ENCODE data around the gene SMIM20.
"Not testable (repeated sequence)": the region's sequence is repeated elsewhere in the genome, so short reads cannot be mapped to it uniquely, and the experiment has no call there.

SMIM20 gene

DNA sequence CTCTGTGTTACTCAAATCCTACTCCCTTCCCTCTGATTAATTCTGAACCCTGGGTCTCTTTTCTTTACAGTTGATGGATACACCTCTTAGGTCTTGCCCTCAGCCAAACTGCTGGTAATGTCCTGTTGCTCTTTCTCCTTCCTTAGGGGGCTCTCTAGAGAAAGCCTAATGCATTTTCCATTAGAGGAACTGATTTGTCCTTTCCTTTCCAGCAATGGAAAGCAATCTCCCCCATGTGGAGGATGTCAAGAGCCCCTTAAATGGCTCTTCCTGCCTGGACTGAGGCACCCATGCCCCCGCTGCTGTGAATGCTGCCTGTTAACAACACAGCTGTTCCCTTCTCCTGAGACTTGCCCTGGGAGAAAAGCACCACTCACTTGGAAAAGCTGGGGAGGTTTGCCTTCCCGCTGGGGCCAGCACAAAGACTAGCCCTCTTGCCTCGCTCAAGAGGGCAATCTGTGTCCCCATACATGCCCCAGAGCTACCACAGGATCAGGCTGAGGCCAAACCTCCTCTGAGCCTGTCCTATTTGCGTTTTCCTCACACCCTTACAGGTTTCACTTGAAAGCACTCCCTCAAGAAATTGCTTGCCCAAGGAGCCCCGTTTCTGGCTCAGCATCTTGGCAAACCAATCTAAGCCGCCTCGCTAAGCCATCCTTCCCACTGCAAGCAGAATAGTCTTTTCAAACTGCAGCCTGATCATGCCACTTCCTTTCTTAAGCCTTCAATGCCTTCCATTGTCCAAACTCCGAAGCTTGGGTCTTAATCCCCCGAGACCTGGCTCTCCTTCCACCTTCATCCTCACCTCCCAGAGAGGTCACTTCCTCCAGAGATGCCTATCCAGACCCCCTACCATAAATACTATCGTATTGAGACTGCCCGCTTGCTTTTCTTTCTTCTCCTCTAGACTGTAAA lies 23.2 kb upstream of the SMIM20 start:
- no peak for DNase-seq (ENCODE audit: low spot score)

- no peak for DNase-seq (ENCODE audit: low spot score)
Measured at GRCh38 chr4:25892796-25893195, 21.2 kb upstream of the SMIM20 start.

GRCh38 chr4:25896776-25897539 lies 17.1 kb upstream of the SMIM20 start:
- DNase-seq (ENCODE audit: low spot score) = no peak

DNA sequence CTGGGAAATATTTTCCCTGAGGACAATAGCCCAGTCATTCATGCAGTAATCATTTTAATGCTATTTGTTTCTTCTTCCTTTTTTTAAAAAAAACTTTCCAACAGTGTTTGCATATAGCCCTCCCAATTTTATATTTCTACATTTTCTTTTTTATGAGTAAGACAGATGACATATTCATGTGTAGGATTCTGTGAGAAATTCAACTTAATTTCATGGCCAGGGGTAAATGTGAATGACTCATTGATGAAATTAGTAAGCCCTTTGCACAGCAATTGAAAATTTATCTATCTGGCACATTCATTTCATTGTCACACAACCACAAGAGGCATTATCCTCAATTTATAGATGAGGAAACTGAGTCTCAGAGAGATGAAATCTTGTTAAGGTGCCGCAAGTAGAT lies 13.7 kb upstream of the SMIM20 start:
- no peak for DNase-seq (ENCODE audit: low spot score)

DNA sequence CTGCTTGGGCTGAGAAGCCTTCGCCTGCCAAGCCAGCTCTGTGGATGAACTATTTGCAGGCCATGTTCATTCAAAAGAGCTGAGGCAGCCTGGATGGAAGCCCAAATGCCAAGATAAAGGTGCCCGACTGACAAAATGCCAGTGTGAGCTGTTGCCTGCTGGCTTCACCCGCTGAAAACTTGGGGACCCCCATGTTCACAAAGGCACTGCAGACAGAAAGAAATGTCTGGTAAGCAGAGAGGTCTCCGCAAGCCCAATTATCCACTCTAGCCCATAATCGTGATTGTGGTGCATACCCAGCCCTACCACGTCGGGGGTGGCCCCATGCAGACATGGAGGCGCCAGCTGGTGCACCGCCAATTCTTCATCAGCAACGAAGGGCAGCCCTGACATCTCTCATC lies 13.0 kb upstream of the SMIM20 start:
- no peak for DNase-seq (ENCODE audit: low spot score)

DNA sequence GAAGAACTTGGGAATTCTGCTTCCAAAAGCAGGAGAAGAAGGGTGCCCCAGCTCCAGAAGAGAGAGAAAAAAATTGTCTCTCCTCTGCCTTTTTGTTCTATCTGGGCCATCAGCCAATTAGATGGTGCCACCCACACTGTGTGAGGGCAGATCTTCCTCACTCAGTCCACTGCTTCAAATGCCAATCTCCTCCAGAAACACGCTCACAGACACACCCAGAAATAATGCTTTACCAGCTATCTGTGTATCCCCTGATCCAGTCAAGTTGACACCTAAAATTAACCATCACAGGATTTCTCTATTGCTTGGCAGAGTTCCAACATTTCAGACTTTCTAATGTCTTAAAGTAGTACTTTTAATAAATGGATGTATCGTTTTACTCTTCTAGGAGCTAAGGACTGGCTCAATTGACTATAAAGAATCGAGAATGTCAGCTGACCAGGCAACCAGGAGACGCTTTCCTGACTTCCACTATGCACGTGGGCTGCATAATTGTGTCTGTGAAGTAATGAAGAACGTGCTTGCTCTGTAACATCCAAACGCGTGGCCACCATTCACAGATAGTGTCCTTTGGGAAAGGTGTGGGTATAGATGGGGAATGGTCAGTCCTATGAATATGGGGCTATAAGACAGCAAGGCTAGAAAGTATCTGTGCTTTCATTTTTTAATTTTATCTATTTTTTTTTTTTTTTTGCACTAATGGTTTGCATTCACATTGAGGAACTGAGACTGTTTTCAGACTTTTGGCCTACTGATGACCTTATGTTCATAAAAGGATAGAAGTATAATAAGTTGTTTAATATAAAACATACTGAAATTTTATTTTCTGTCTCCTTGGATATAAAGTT lies 9.9 kb upstream of the SMIM20 start:
- DNase-seq (ENCODE audit: low spot score) = no peak

DNA sequence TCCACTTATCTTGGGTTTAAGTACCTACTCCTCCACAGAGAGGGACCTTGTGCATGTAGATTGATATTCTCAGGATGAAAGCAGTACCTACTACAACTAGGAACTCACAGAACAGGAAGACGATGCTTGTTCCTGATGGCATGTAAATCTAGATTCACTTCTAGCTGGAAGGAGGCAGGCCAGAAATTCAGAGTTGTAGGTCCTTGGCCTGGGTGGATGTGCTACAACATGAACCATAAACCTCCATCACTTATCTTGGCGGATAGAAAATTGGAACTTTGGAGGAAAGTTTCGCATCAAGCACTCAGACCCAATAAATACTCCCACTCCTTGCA lies 9.3 kb upstream of the SMIM20 start:
- DNase-seq (ENCODE audit: low spot score) = no peak

GRCh38 chr4:25905371-25905770 lies 8.6 kb upstream of the SMIM20 start:
- no peak for DNase-seq (ENCODE audit: low spot score)

- DNase-seq (ENCODE audit: low spot score) = not testable (repeated sequence)
Measured at GRCh38 chr4:25906113-25906512, 7.9 kb upstream of the SMIM20 start.

DNA sequence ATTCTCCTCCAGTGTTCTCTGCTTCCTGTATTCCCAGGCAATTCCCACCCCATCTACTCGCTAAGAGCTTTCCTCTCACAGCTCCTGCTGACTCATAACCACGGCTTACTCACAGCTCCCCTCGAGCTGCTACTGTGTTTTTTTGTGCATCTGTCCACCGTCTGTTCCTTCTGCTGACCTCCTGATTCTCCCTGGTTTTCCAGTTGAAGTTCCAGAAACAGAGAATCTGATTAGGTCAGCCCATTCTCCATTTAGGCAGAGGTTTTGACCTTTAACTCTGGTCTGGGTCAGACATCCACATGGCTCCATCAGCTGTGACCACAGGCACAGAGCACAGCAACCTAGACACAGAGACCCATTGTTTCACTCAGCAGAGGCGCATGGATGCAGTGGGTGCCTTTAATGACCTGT lies 5.5 kb upstream of the SMIM20 start:
- peak; percentile 79 for DNase-seq (ENCODE audit: low spot score)

DNA sequence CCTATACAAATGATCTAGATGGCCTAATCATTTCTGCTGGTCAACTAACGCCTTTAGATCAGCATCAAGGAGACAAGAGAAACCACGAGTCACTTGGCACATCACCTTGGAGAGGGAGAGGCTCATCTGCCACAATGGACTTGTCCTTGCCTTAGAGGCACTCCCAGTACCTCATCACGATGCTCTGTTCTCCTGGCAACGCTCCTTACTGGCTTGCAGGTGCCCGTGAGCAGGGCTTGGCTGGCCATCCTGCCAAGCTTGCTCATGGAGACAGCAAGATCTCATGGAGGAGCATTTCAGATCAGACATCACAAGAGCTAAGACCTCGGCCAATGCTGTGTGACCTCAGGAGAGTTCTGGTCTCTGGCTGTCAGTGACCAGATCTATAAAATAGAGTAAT lies 2.7 kb upstream of the SMIM20 start:
- no peak for DNase-seq (ENCODE audit: low spot score)

GRCh38 chr4:25913056-25913850 lies 767 bp upstream of the SMIM20 start:
- no peak for DNase-seq (ENCODE audit: low spot score)

GRCh38 chr4:25914670-25915352 lies 791 bp downstream of the SMIM20 start:
- no peak for DNase-seq (ENCODE audit: low spot score)

GRCh38 chr4:25915353-25915705 lies 1.3 kb downstream of the SMIM20 start:
- DNase-seq (ENCODE audit: low spot score) = no peak

DNA sequence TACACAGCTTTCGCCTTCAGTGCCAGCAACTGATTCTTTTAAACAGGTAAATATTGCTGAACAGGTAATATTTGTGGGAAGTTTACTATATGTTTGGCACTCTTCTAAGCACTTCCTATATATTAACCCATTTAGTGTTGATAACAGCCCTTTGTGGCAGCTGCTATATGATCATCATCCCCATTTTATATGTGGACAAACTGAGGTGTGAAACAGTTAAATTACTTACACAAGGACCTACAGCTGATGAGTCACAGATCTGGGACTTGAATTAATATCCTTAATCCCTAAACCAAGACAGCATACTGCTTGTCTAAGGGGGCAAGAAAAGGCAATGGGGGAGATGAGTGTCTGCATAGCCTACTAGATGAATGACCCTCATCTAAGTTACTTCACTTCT lies 2.9 kb downstream of the SMIM20 start:
- no peak for DNase-seq (ENCODE audit: low spot score)

GRCh38 chr4:25919676-25920075 lies 5.7 kb downstream of the SMIM20 start:
- DNase-seq (ENCODE audit: low spot score) = no peak

DNA sequence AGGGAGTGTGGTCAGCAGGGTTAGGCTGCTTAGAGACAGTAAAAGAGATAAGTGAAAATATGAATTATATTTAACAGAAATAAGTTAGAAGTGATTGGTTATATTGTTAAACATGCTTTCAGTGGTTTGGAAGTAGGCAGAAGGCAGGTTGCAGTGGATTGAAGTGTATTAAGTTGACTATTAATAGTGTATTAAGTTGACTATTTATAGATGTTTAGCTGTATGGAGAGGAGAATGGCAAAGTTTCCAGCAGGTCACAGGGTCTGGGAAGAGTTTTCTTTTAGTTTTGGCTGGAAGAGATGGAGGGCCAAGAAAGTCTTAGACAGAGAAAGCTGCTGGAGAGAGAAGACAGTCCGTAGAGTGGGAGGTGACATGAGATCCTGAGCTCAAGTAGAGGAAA lies 7.9 kb downstream of the SMIM20 start:
- DNase-seq (ENCODE audit: low spot score) = no peak

DNA sequence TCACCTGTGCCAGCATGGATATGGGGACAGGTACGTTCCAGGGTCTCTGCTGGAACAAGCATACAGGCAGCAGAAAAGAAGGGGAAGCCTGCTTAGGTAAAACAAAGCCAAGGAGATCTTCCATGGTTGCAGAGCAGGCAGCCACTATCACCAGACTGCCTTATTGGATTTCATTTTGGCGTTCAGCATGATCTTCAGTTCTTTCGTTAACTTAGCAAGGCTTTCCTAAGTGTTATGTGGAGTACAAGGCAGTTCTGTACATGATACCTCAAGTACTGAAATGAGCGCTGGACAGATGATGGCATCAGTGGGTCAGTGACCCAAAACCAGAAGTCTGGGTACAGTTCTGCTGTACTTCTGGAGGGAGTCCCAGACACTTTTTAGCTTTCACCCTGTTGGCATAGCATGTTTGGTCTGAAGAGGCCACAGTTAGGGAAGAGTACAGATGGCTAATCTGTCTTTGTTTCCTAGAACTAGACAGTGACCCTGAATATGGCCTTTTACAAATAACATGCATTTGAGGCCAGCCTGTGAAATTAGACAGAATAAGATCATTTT lies 8.9 kb downstream of the SMIM20 start:
- DNase-seq (ENCODE audit: low spot score) = no peak

DNA sequence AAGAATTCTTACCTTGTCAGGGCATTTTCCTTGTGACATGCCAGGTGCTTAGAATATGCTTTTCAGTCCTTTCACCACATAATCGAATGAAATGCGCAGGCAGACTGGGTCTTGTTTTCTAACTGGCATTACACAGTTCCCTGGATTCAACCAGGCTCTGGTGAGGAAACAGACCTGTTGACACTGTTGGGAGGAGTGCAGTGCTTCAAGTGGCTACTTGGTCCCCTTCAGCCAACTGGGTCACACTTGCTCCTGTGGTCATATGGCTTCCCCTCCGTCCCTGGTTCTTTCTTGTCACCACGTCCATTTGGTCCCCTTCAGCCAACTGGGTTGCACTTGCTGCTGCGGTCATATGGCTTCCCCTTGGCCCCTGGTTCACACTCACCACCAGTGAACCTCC lies 9.7 kb downstream of the SMIM20 start:
- DNase-seq (ENCODE audit: low spot score) = no peak

DNA sequence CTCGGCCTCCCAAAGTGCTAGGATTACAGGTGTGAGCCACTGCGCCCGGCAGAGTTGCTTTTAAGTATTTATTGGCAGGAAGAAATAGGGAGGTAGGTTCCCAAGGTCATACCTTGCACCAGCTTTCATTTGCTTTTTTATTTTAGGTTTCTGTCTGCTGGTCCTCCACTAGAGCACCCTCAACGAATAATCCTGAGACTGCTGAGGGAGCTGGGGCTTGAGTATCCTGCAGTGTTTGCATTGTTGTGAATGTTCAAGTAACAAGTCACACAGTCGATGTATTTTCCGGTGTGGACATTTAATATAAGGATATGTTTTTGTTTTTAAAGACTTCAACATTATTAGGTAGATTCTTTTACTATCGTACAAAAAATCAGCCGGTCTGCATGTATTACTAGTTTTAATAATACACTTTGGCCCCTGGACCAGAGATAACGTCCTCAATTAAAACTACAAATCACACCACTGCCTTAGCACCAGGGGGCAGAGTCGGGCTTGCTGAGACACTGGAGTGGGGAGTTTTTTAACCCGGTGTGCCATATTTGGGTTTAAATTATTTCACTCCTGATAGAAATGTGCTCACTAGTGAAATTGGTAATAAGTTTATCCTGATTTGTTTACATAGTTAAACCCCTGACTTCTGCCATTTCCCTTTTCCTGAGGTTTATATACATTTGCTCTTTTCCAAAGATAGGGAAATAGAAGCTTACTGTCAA lies 11.6 kb downstream of the SMIM20 start:
- DNase-seq (ENCODE audit: low spot score) = peak; percentile 32
